Lower lobe of right lung (tissue), 2 donors: ENCODE results near the gene PHKB. TPM values are rescaled to one million over a fixed set of nuclear protein-coding genes. Genes with fewer than 3 reads are reported as not detected.

Experiments
- ATAC-seq, 2 donors: fragments of 200-7000 bp; cut with Tn5 transposase; one replicate each; pipeline ENCODE4 v1.9.1; 2020 to 2022; ENCODE audit warnings: mild to moderate bottlenecking in 2 of 2, moderate library complexity in 2 of 2
- DNase-seq: peaks from one replicate; pipeline ENCODE4 v3.0.0-alpha.2; 2020
- H3K27ac ChIP-seq: fragments of 200-600 bp; one replicate; pipeline ENCODE4 v1.8.0; 2022
- H3K27me3 ChIP-seq: fragments of 200-600 bp; one replicate; pipeline ENCODE4 v1.8.0; 2022; ENCODE audit warnings: low read depth
- H3K36me3 ChIP-seq: fragments of 200-600 bp; one replicate; pipeline ENCODE4 v1.8.0; 2022; ENCODE audit warnings: mild to moderate bottlenecking
- H3K4me1 ChIP-seq: fragments of 200-600 bp; one replicate; pipeline ENCODE4 v1.8.0; 2022
- H3K4me3 ChIP-seq: fragments of 200-600 bp; one replicate; pipeline ENCODE4 v1.8.0; 2022; ENCODE audit warnings: mild to moderate bottlenecking
- H3K9me3 ChIP-seq: fragments of 200-600 bp; one replicate; pipeline ENCODE4 v1.8.0; 2022
- CTCF ChIP-seq: fragments of 200-600 bp; IDR thresholded peaks from one replicate; pipeline ENCODE4 v1.8.0; 2022; ENCODE audit warnings: antibody characterized with exemption, mild to moderate bottlenecking
- intact Hi-C: fragments of 100-400 bp; cut with DNase I; formaldehyde crosslinking; loops from one replicate; pipeline ENCODE4 v1.11.0; 2022
- total RNA-seq: library from RNA; stranded (reverse); fragmentation: NEBNext Ultra II Directional; extraction: Animal tissue kit (Norgen Biotek cat#: 25700); gene quantifications from one replicate; pipeline ENCODE4 v1.2.1, GENCODE V29; 2021
- donor health status: DM: no; HTN: yes; CAD: no; lungs with severe emphysema.

PHKB gene
- total RNA-seq, 1 donor from 2014 or later = 95.1 TPM

- TF ChIP-seq CTCF = no peak
- Histone ChIP-seq H3K4me1 (peaks cover 3% of the 10 kb centered on the region), H3K27me3 (no peaks in the 10 kb centered on the region), H3K27ac (no peak overlapping the region), H3K9me3 (no peaks in the 10 kb centered on the region), H3K4me3 (no peak overlapping the region), H3K36me3 (peaks cover 13% of the 10 kb centered on the region)
- intact Hi-C loops = no loop called here
- ATAC-seq = no peak
- DNase-seq = no peak
These were observed 12.7 kb downstream of the PHKB start for GRCh38 chr16:47473792-47474191.

- ATAC-seq = no peak
- Histone ChIP-seq H3K36me3 (peaks cover 13% of the 10 kb centered on the region), H3K4me1 (peaks cover 3% of the 10 kb centered on the region), H3K27me3 (no peaks in the 10 kb centered on the region), H3K9me3 (no peaks in the 10 kb centered on the region), H3K4me3 (no peak overlapping the region), H3K27ac (no peak overlapping the region)
- intact Hi-C loops = no loop called here
- TF ChIP-seq CTCF = no peak
- no peak for DNase-seq
These were observed 14.7 kb downstream of the PHKB start for GRCh38 chr16:47475786-47476185.

GRCh38 chr16:47476654-47477345 is 15.7 kb downstream of the PHKB start:
- Histone ChIP-seq H3K36me3 (peaks cover 13% of the 10 kb centered on the region), H3K4me1 (no peaks in the 10 kb centered on the region), H3K27me3 (no peaks in the 10 kb centered on the region), H3K4me3 (no peak overlapping the region), H3K9me3 (no peaks in the 10 kb centered on the region), H3K27ac (no peak overlapping the region)
- ATAC-seq = no peak
- no peak for DNase-seq
- TF ChIP-seq CTCF = no peak
- intact Hi-C loops = no loop called here

- no peak for DNase-seq
- no peak for TF ChIP-seq CTCF
- Histone ChIP-seq H3K4me3 (no peak overlapping the region), H3K9me3 (no peaks in the 10 kb centered on the region), H3K27ac (no peak overlapping the region), H3K36me3 (peaks cover 13% of the 10 kb centered on the region), H3K27me3 (no peaks in the 10 kb centered on the region), H3K4me1 (no peaks in the 10 kb centered on the region)
- intact Hi-C loops = no loop called here
- ATAC-seq = no peak
These were observed 16.5 kb downstream of the PHKB start for GRCh38 chr16:47477679-47478078.

- Histone ChIP-seq H3K4me3 (no peak overlapping the region), H3K27ac (no peak overlapping the region), H3K36me3 (peaks cover 13% of the 10 kb centered on the region), H3K9me3 (no peaks in the 10 kb centered on the region), H3K27me3 (no peaks in the 10 kb centered on the region), H3K4me1 (no peaks in the 10 kb centered on the region)
- intact Hi-C loops = no loop called here
- no peak for ATAC-seq
- no peak for DNase-seq
- no peak for TF ChIP-seq CTCF
These were observed 19.3 kb downstream of the PHKB start for GRCh38 chr16:47480410-47480809.
